Measurements from ENCODE around the gene IDE. TPM values are rescaled to one million over a fixed set of nuclear protein-coding genes. Genes with fewer than 3 reads are reported as not detected.
A peak's percentile ranks its signal among the peaks of the same experiment; 100 is the strongest.

The IDE gene
- total and polyA plus RNA-seq, 2 of the 13 experiments (the other 11 are each of a cell fraction or from before 2014, with no cell fraction given), result 16.1 to 52.1 TPM

- TF ChIP-seq ZNF597 (CRISPR knock-in tag; IDR thresholded peaks at IDR 0.05) (no peak), FOXK2 (IDR thresholded peaks at IDR 0.05) (no peak)
Observed at GRCh38 chr10:92490387-92490786, 83.5 kb downstream of the IDE start (continued).

GRCh38 chr10:92486637-92487036, 87.3 kb downstream of the IDE start:
- Histone ChIP-seq H3K9ac (ENCODE audit: insufficient read depth, low read depth, low read length) (no peak overlapping the region), H3K4me1 (ENCODE audit: insufficient read depth, low read length) (no peaks in the 10 kb centered on the region), H3K4me2 (ENCODE audit: low read depth, low read length) (no peak overlapping the region), H4K20me1 (ENCODE audit: insufficient read depth, low read length) (no peaks in the 10 kb centered on the region), H3K79me2 (ENCODE audit: insufficient read depth, low read length) (no peaks in the 10 kb centered on the region), H3K27ac (ENCODE audit: extremely low read length, insufficient read depth, low read length) (no peak overlapping the region), H3K4me3 (replicated peaks in 1 of 3; ENCODE audit: insufficient read depth in 1 of 3, low read depth in 2 of 3, low read length in 3 of 3) (no peak overlapping the region), H3K9me3 (ENCODE audit: low read length) (no peaks in the 10 kb centered on the region), H3K27me3 (ENCODE audit: control insufficient read depth in 1 of 2, insufficient read depth in 2 of 2, low read length in 2 of 2) (no peaks in the 10 kb centered on the region), H3K36me3 (replicated peaks in 1 of 2; ENCODE audit: control insufficient read depth in 1 of 2, insufficient read depth in 2 of 2, low read length in 2 of 2) (peaks cover 18 to 65% of the 10 kb centered on the region in 2 experiments), H2AFZ (ENCODE audit: low read length) (no peak overlapping the region)
- FAIRE-seq (no peak), DNase-seq (ENCODE audit: low spot score) (no peak), ATAC-seq (no peak)
- intact Hi-C loops (cut with micrococcal nuclease; ENCODE audit: unreplicated experiment) (no loop called here), in situ Hi-C loops (cut with HindIII; ENCODE audit: extremely low pct_ligation_motif_present, low pct_unique_long_range_greater_than_20kb) (no loop called here)
- TF ChIP-seq ZBTB38 (CRISPR knock-in tag; IDR thresholded peaks at IDR 0.05) (no peak), SALL1 (CRISPR knock-in tag; IDR thresholded peaks at IDR 0.05) (no peak), PAWR (CRISPR knock-in tag; IDR thresholded peaks at IDR 0.05; ENCODE audit: borderline replicate concordance) (no peak), KDM5A (IDR thresholded peaks at IDR 0.05; ENCODE audit: borderline replicate concordance, low read length) (no peak), CHCHD3 (CRISPR knock-in tag; IDR thresholded peaks at IDR 0.05) (no peak), ZNF460 (CRISPR knock-in tag; IDR thresholded peaks at IDR 0.05; ENCODE audit: borderline replicate concordance) (no peak), HOXA3 (CRISPR knock-in tag; IDR thresholded peaks at IDR 0.05) (no peak), ZBTB39 (CRISPR knock-in tag; IDR thresholded peaks at IDR 0.05) (no peak), CREM (IDR thresholded peaks at IDR 0.05) (no peak), CREM (CRISPR knock-in tag; IDR thresholded peaks at IDR 0.05) (no peak), ZNF749 (CRISPR knock-in tag; IDR thresholded peaks at IDR 0.05; ENCODE audit: borderline replicate concordance) (no peak)
- TF ChIP-seq, protein P1, sequence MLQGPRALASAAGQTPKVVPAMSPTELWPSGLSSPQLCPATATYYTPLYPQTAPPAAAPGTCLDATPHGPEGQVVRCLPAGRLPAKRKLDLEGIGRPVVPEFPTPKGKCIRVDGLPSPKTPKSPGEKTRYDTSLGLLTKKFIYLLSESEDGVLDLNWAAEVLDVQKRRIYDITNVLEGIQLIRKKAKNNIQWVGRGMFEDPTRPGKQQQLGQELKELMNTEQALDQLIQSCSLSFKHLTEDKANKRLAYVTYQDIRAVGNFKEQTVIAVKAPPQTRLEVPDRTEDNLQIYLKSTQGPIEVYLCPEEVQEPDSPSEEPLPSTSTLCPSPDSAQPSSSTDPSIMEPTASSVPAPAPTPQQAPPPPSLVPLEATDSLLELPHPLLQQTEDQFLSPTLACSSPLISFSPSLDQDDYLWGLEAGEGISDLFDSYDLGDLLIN (CRISPR knock-in tag; IDR thresholded peaks at IDR 0.05; ENCODE audit: borderline replicate concordance), result no peak
- POLR2A ChIA-PET, result no interaction called here
- CTCF ChIA-PET (ENCODE audit: low intra/inter-chr PET ratio, low total read pairs), result no interaction called here
- BruUV-seq (replicated peaks), result TSS peak; percentile 40

Data from HepG2 (cell line).